Subcutaneous adipose tissue (tissue), 4 donors: Measurements from ENCODE around the gene ANKFN1. TPM values are rescaled to one million over a fixed set of nuclear protein-coding genes. Genes with fewer than 3 reads are reported as not detected.

ENCODE experiments used
- CTCF ChIP-seq: fragments of 450-650 bp; IDR thresholded peaks from one replicate; pipeline ENCODE4 v1.5.1; 2016; ENCODE audit warnings: low read depth, mild to moderate bottlenecking, control low read depth, antibody characterized with exemption, moderate library complexity
- total RNA-seq, 4 donors: library from RNA; depleted of rRNA; stranded (reverse); fragments of >200 nt; gene quantifications; one replicate each; pipeline ENCODE4 v1.1.0, GENCODE V29; 2016

ANKFN1 gene
- total RNA-seq = 10 to 100 TPM in 1 of 4 donors, 1 to 10 TPM in 2, not detected in 1; 2.9 to 15.5 (median 5.3) TPM

GRCh38 chr17:56152874-56153602 is at the start of gene ANKFN1:
TSS of gene ANKFN1 (plus strand) at chr17:56153475. CDS start at chr17:56212668, 59,193 bp downstream.
- TF ChIP-seq CTCF = no peak

GRCh38 chr17:56108811-56109284 is 44.4 kb upstream of the ANKFN1 start:
- TF ChIP-seq CTCF = no peak

- TF ChIP-seq CTCF = no peak
Observed at GRCh38 chr17:56109836-56110235, 43.4 kb upstream of the ANKFN1 start.

- no peak for TF ChIP-seq CTCF
Observed at GRCh38 chr17:56110463-56111135, 42.7 kb upstream of the ANKFN1 start.

- TF ChIP-seq CTCF = no peak
Observed at GRCh38 chr17:56111706-56112485, 41.4 kb upstream of the ANKFN1 start.

- no peak for TF ChIP-seq CTCF
Observed at GRCh38 chr17:56113486-56113885, 39.8 kb upstream of the ANKFN1 start.

GRCh38 chr17:56114469-56114868 is 38.8 kb upstream of the ANKFN1 start:
- no peak for TF ChIP-seq CTCF
